HCT116 (cell line): Measurements from ENCODE around the gene NHERF2. TPM values are rescaled to one million over a fixed set of nuclear protein-coding genes. Genes with fewer than 3 reads are reported as not detected.

Experiments
- ATAC-seq: fragments of 200-7000 bp; cut with Tn5 transposase; 2 replicates; pipeline ENCODE4 v1.9.1; 2020; ENCODE audit warnings: mild to moderate bottlenecking, moderate library complexity
- BruUV-seq: library from RNA; stranded (reverse); fragments of 400-500 nt; replicated peaks from 2 replicates; lab custom pipeline; 2021; lab: Mats Ljungman, UMichigan
- CTCF ChIA-PET: fragments of 300-600 bp; sonication (Branson Sonifier 250); formaldehyde crosslinking; loops from one replicate; lab custom pipeline; 2021; ENCODE audit warnings: antibody characterized with exemption; lab: Charles Lee
- POLR2A ChIA-PET: fragments of 300-600, 350-600 bp; sonication (Branson Sonifier 250); formaldehyde crosslinking; loops from one replicate; lab custom pipeline; 2021; ENCODE audit warnings: antibody characterized with exemption; lab: Charles Lee
- RAD21 ChIA-PET, 2 experiments: fragments of 300-600 bp; sonication (Branson Sonifier 250); formaldehyde crosslinking; loops; one replicate each; lab custom pipeline; 2023; ENCODE audit warnings: low total read pairs in 2 of 2; ENCODE audit not compliant: uncharacterized antibody in 2 of 2, unreplicated experiment in 2 of 2, low non-redundant PET in 1 of 2; lab: Charles Lee
- DNase-seq: peaks from one replicate; pipeline ENCODE4 v3.0.0-alpha.2; 2010; ENCODE audit warnings: low read depth, low spot score
- H2AFZ ChIP-seq: fragments of 200-600 bp; shearing (Covaris generic), sonication (generic); 2 replicates; pipeline ENCODE4 v1.6.1; 2017; ENCODE audit warnings: low read depth, mixed run types, mixed read lengths, antibody characterized with exemption, low read length; ENCODE audit not compliant: poor library complexity, severe bottlenecking
- H3K27ac ChIP-seq: 2 replicates; pipeline ENCODE4 v1.5.1; 2012; ENCODE audit warnings: low read depth, low read length
- H3K27me3 ChIP-seq: fragments of 200-600 bp; sonication (generic); 2 replicates; pipeline ENCODE4 v1.6.1; 2016; ENCODE audit warnings: mixed run types, low read length, mixed read lengths; ENCODE audit not compliant: insufficient read depth
- H3K36me3 ChIP-seq, 2 experiments: fragments of 200-500 bp in 1 of 2; fragments of 200-600 bp in 1 of 2; sonication (Bioruptor generic) in 1 of 2; sonication (generic) in 1 of 2; 2 replicates each; pipeline versions ENCODE4 v1.5.1 to v1.6.1; 2014 to 2016; ENCODE audit warnings: low read length in 2 of 2, inconsistent platforms in 1 of 2, mixed read lengths in 1 of 2, mixed run types in 1 of 2; ENCODE audit not compliant: insufficient read depth in 2 of 2, control insufficient read depth in 1 of 2
- H3K4me1 ChIP-seq, 2 experiments: fragments of 200-600 bp in 1 of 2; sonication (generic) in 1 of 2; 2 replicates each; pipeline versions ENCODE4 v1.5.1 to v1.6.1; 2012 to 2017; ENCODE audit warnings: low read length in 2 of 2, inconsistent platforms in 1 of 2, mild to moderate bottlenecking in 1 of 2, mixed read lengths in 1 of 2, mixed run types in 1 of 2, moderate library complexity in 1 of 2; ENCODE audit not compliant: insufficient read depth in 2 of 2, control insufficient read depth in 1 of 2
- H3K4me2 ChIP-seq: fragments of 200-600 bp; sonication (generic); 2 replicates; pipeline ENCODE4 v1.6.1; 2017; ENCODE audit warnings: mixed run types, low read length, mixed read lengths
- H3K4me3 ChIP-seq, 2 experiments: fragments of 200-600 bp in 1 of 2; sonication (generic) in 1 of 2; replicated peaks in 1 of 2; 2 replicates each; pipeline ENCODE4 v1.5.1; 2011 to 2016; ENCODE audit warnings: low read length in 2 of 2, control low read depth in 1 of 2, low read depth in 1 of 2, mild to moderate bottlenecking in 1 of 2, mixed read lengths in 1 of 2, mixed run types in 1 of 2
- H3K79me2 ChIP-seq: fragments of 200-600 bp; sonication (generic); 2 replicates; pipeline ENCODE4 v1.6.1; 2017; ENCODE audit warnings: mild to moderate bottlenecking, mixed run types, low read length, moderate library complexity, mixed read lengths; ENCODE audit not compliant: insufficient read depth
- H3K9ac ChIP-seq: fragments of 200-600 bp; sonication (generic); 2 replicates; pipeline ENCODE4 v1.6.1; 2016; ENCODE audit warnings: low read length, mixed read lengths
- H3K9me2 ChIP-seq: fragments of 200-600 bp; sonication (generic), shearing (Covaris generic); 2 replicates; pipeline ENCODE4 v1.6.1; 2017; ENCODE audit warnings: mixed run types, mild to moderate bottlenecking, moderate library complexity; ENCODE audit not compliant: insufficient read depth
- H3K9me3 ChIP-seq, 2 experiments: fragments of 200-500 bp in 1 of 2; fragments of 200-600 bp in 1 of 2; sonication (Bioruptor generic) in 1 of 2; sonication (generic) in 1 of 2; 2 replicates each; pipeline ENCODE4 v1.6.1; 2014 to 2017; ENCODE audit warnings: low read length in 2 of 2, mixed read lengths in 2 of 2, inconsistent platforms in 1 of 2, low read depth in 1 of 2, mild to moderate bottlenecking in 1 of 2, mixed run types in 1 of 2, moderate library complexity in 1 of 2; ENCODE audit not compliant: control insufficient read depth in 1 of 2, insufficient read depth in 1 of 2
- H4K20me1 ChIP-seq: fragments of 200-600 bp; sonication (generic), shearing (Covaris generic); 2 replicates; pipeline ENCODE4 v1.6.1; 2017; ENCODE audit warnings: mixed run types, mild to moderate bottlenecking, moderate library complexity; ENCODE audit not compliant: insufficient read depth
- CBX3 ChIP-seq: IDR thresholded peaks from 2 replicates; pipeline ENCODE4 v1.6.1; 2012; ENCODE audit warnings: low read depth
- CEBPB ChIP-seq: IDR thresholded peaks from 2 replicates; pipeline ENCODE4 v1.6.1; 2012; ENCODE audit warnings: low read depth
- ELF1 ChIP-seq: IDR thresholded peaks from 2 replicates; pipeline ENCODE4 v1.6.1; 2012; ENCODE audit warnings: low read depth, borderline replicate concordance
- REST ChIP-seq: IDR thresholded peaks from 2 replicates; pipeline ENCODE4 v1.6.1; 2012; ENCODE audit warnings: low read depth
- SIN3A ChIP-seq: IDR thresholded peaks from 2 replicates; pipeline ENCODE4 v1.6.1; 2012; ENCODE audit warnings: low read depth
- SP1 ChIP-seq: IDR thresholded peaks from 2 replicates; pipeline ENCODE4 v1.6.1; 2012; ENCODE audit warnings: low read depth
- ZBTB33 ChIP-seq: IDR thresholded peaks from 2 replicates; pipeline ENCODE4 v1.6.1; 2011; ENCODE audit warnings: mild to moderate bottlenecking, low read length, moderate library complexity; ENCODE audit not compliant: insufficient replicate concordance; ENCODE audit errors: extremely low read depth
- ZNF274 ChIP-seq: fragments of 200-500 bp; sonication (Bioruptor generic); IDR thresholded peaks from 2 replicates; pipeline ENCODE4 v1.6.1; 2014; ENCODE audit warnings: mild to moderate bottlenecking, low read depth, low read length, inconsistent platforms
- intact Hi-C: fragments of 100-400 bp; cut with micrococcal nuclease; formaldehyde crosslinking; loops from 2 replicates; pipeline ENCODE4 v1.10.0; 2022
- total RNA-seq: library from RNA; stranded (reverse); gene quantifications from one replicate; pipeline ENCODE4 v1.2.1, GENCODE V29; 2021; ENCODE audit not compliant: unreplicated experiment

The NHERF2 gene
- total RNA-seq, 1 experiment from 2014 or later: 58.4 TPM

GRCh38 chr16:1985466-1986150 is 41.1 kb upstream of the NHERF2 start (continued):
- no peak for TF ChIP-seq REST

- H3K4me1 ChIP-seq: peaks cover 28 to 51% of the 10 kb centered on the region in 2 experiments
- RAD21 ChIA-PET: no interaction called here
- H3K9me3 ChIP-seq: no peaks in the 10 kb centered on the region
- no TSS peak for BruUV-seq
- TF ChIP-seq SIN3A (no peak), CEBPB (no peak), ZNF274 (no peak), ZBTB33 (no peak), CBX3 (no peak), SP1 (no peak), ELF1 (no peak)
- no peak overlapping the region for H3K4me2 ChIP-seq
- H3K9ac ChIP-seq: no peak overlapping the region
- intact Hi-C loops: no loop called here
- CTCF ChIA-PET: no interaction called here
- no peak overlapping the region for H2AFZ ChIP-seq
- POLR2A ChIA-PET: interaction anchor here (1.3 kb wide), 1 partner anchor 22 kb away, joined by 3 read pairs; the partner anchor contains the start of gene RPS2
- H3K9me2 ChIP-seq: no peaks in the 10 kb centered on the region
- peaks cover 6 to 14% of the 10 kb centered on the region in 2 experiments; a peak in 2 of 4 replicates for H3K36me3 ChIP-seq
- no peaks in the 10 kb centered on the region for H4K20me1 ChIP-seq
- H3K27me3 ChIP-seq: no peaks in the 10 kb centered on the region
- H3K79me2 ChIP-seq: peaks cover 20% of the 10 kb centered on the region
- DNase-seq (no peak), ATAC-seq (no peak)
- no peak overlapping the region for H3K4me3 ChIP-seq
- no peak overlapping the region for H3K27ac ChIP-seq
These were observed 39.5 kb upstream of the NHERF2 start for GRCh38 chr16:1987198-1987597.
